HG02759 (cell line): ENCODE data around the gene HMGB3.
A peak's percentile ranks its signal among the peaks of the same experiment; 100 is the strongest.
"Not testable (repeated sequence)": the region's sequence is repeated elsewhere in the genome, so short reads cannot be mapped to it uniquely, and the experiment has no call there.

Experiments used
- ATAC-seq: cut with Tn5 transposase; IDR thresholded peaks from one replicate; pipeline ENCODE4 v1.9.1; 2021; ENCODE audit warnings: mild to moderate bottlenecking, moderate library complexity; ENCODE audit not compliant: unreplicated experiment

Gene HMGB3

GRCh38 chrX:150982788-150983520, at the start of gene HMGB3:
Gene HMGB3, plus strand, starts transcription at chrX:150983335. Its CDS starts 2,265 bp downstream, at chrX:150985600.
- ATAC-seq = peak; percentile 95

GRCh38 chrX:150933945-150934350, 49.2 kb upstream of the HMGB3 start:
- ATAC-seq = no peak

GRCh38 chrX:150934453-150934852, 48.7 kb upstream of the HMGB3 start:
- no peak for ATAC-seq

GRCh38 chrX:150935467-150935866, 47.7 kb upstream of the HMGB3 start:
- ATAC-seq = no peak

- ATAC-seq = no peak
These were observed 46.6 kb upstream of the HMGB3 start for GRCh38 chrX:150936556-150936955.

- ATAC-seq = no peak
These were observed 42.2 kb upstream of the HMGB3 start for GRCh38 chrX:150940844-150941495.

GRCh38 chrX:150941580-150941979, 41.6 kb upstream of the HMGB3 start:
- no peak for ATAC-seq

GRCh38 chrX:150942942-150943594, 40.1 kb upstream of the HMGB3 start:
- ATAC-seq = no peak

GRCh38 chrX:150944233-150944632, 38.9 kb upstream of the HMGB3 start:
- ATAC-seq = no peak

- ATAC-seq = no peak
These were observed 28.2 kb upstream of the HMGB3 start for GRCh38 chrX:150954951-150955350.

GRCh38 chrX:150955590-150955989, 27.5 kb upstream of the HMGB3 start:
- no peak for ATAC-seq

- no peak for ATAC-seq
These were observed 25.0 kb upstream of the HMGB3 start for GRCh38 chrX:150958177-150958576.

GRCh38 chrX:150959557-150959956, 23.6 kb upstream of the HMGB3 start:
- ATAC-seq = no peak

- ATAC-seq = no peak
These were observed 21.5 kb upstream of the HMGB3 start for GRCh38 chrX:150961631-150962030.

GRCh38 chrX:150964416-150964815, 18.7 kb upstream of the HMGB3 start:
- not testable (repeated sequence) for ATAC-seq

GRCh38 chrX:150966235-150966634, 16.9 kb upstream of the HMGB3 start:
- no peak for ATAC-seq

- no peak for ATAC-seq
These were observed 16.4 kb upstream of the HMGB3 start for GRCh38 chrX:150966742-150967141.

GRCh38 chrX:150967786-150968185, 15.3 kb upstream of the HMGB3 start:
- no peak for ATAC-seq

- ATAC-seq = no peak
These were observed 14.0 kb upstream of the HMGB3 start for GRCh38 chrX:150968862-150969720.

GRCh38 chrX:150972450-150972849, 10.7 kb upstream of the HMGB3 start:
- no peak for ATAC-seq
